ENCODE data around the gene CCDC171. TPM values are rescaled to one million over a fixed set of nuclear protein-coding genes. Genes with fewer than 3 reads are reported as not detected.

The CCDC171 gene
- total and polyA plus RNA-seq, 10 of the 15 experiments (the other 5 are each of a cell fraction or from before 2014, with no cell fraction given) = 1.00 to 7.2 (median 2.8) TPM

- H4K20me1 ChIP-seq (ENCODE audit: control insufficient read depth, insufficient read depth) = no peaks in the 10 kb centered on the region
- peak within 1 kb of the TSS; percentile 66 for H3K4me2 ChIP-seq (ENCODE audit: control insufficient read depth, insufficient read depth)
- ATAC-seq (peak; percentile 75), DNase-seq (ENCODE audit: low read depth, low spot score) (peak; percentile 85), FAIRE-seq (peak; percentile 57)
- peaks cover 13% of the 10 kb centered on the region for H3K4me1 ChIP-seq (ENCODE audit: control insufficient read depth, insufficient read depth, low read length)
- POLR2A ChIA-PET = interaction anchor here (0.6 to 4.5 kb wide), 9 partner anchors 11 to 88 kb away, joined by 3 to 70 read pairs (median 4); partner anchors contain the start of genes CCDC171 and SNAPC3
- in situ Hi-C loops (cut with MboI) (no loop called here), intact Hi-C loops (cut with micrococcal nuclease; ENCODE audit: unreplicated experiment) (loop anchor here (1.0 kb wide), 1 partner anchor 19 kb away; no protein-coding TSS in a partner anchor)
- SMC1A ChIA-PET (ENCODE audit: uncharacterized antibody, unreplicated experiment) = interaction anchor here (0.7 to 7.2 kb wide), 7 partner anchors 9 to 95 kb away, joined by 3 to 163 read pairs (median 4); no protein-coding TSS in a partner anchor
- no TSS peak for BruUV-seq (replicated peaks)
- H3K9ac ChIP-seq (ENCODE audit: control insufficient read depth, insufficient read depth, low read length) = peak within 1 kb of the TSS; percentile 95
- peak within 1 kb of the TSS; percentile 99 for H3K27ac ChIP-seq (ENCODE audit: control insufficient read depth, insufficient read depth)
- H3K4me3 ChIP-seq = peak within 1 kb of the TSS; percentile 93
- no peaks in the 10 kb centered on the region for H3K27me3 ChIP-seq (replicated peaks in 1 of 2; ENCODE audit: control insufficient read depth in 2 of 2, insufficient read depth in 2 of 2, low read length in 1 of 2)
- CTCF ChIA-PET = interaction anchor here (0.9 to 7.1 kb wide), 7 partner anchors 11 to 86 kb away, joined by 3 to 133 read pairs (median 8); partner anchors contain the start of gene CCDC171
- peaks cover 48% of the 10 kb centered on the region for H3K79me2 ChIP-seq (ENCODE audit: control insufficient read depth, insufficient read depth, low read length)
- peak within 1 kb of the TSS; percentile 97 for H2AFZ ChIP-seq (ENCODE audit: control insufficient read depth, low read depth, low read length)
- WGBS (ENCODE audit: insufficient coverage, insufficient replicate concordance, low lambda C conversion rate, missing lambda C conversion rate) = under 1% methylated on average over 72 of the region's 72 CpGs
- no peaks in the 10 kb centered on the region for H3K9me3 ChIP-seq (replicated peaks; ENCODE audit: control insufficient read depth, insufficient read depth, low read length)
- RAD21 ChIA-PET (ENCODE audit: unreplicated experiment) = interaction anchor here (0.7 to 5.5 kb wide), 8 partner anchors 15 to 88 kb away, joined by 3 to 106 read pairs (median 6); partner anchors contain the start of genes CCDC171 and SNAPC3
- H3K36me3 ChIP-seq (ENCODE audit: control insufficient read depth in 2 of 2, insufficient read depth in 2 of 2, low read length in 1 of 2) = peaks cover 0 to 6% of the 10 kb centered on the region in 2 experiments; a peak in 1 of 4 replicates
- no peak; the same call in 1 of the 2 replicates for TF ChIP-seq HCFC1 (IDR thresholded peaks at IDR 0.05; ENCODE audit: low read length)
- no peak for TF ChIP-seq CHD4 (IDR thresholded peaks at IDR 0.05)
- peak; percentile 90 for TF ChIP-seq E4F1 (IDR thresholded peaks at IDR 0.05; ENCODE audit: borderline replicate concordance, partially characterized antibody)
- TF ChIP-seq NR2C1 (IDR thresholded peaks at IDR 0.05) = no peak
- TF ChIP-seq NBN (IDR thresholded peaks at IDR 0.05) = peak; percentile 99
- TF ChIP-seq USF1 (IDR thresholded peaks at IDR 0.05; ENCODE audit: borderline replicate concordance, extremely low read length, insufficient read depth, low read depth, low read length) = no peak
- TF ChIP-seq YBX1 (IDR thresholded peaks at IDR 0.05) = no peak
- peak; percentile 100 for TF ChIP-seq FOXK2 (IDR thresholded peaks at IDR 0.05)
- TF ChIP-seq, protein P1, sequence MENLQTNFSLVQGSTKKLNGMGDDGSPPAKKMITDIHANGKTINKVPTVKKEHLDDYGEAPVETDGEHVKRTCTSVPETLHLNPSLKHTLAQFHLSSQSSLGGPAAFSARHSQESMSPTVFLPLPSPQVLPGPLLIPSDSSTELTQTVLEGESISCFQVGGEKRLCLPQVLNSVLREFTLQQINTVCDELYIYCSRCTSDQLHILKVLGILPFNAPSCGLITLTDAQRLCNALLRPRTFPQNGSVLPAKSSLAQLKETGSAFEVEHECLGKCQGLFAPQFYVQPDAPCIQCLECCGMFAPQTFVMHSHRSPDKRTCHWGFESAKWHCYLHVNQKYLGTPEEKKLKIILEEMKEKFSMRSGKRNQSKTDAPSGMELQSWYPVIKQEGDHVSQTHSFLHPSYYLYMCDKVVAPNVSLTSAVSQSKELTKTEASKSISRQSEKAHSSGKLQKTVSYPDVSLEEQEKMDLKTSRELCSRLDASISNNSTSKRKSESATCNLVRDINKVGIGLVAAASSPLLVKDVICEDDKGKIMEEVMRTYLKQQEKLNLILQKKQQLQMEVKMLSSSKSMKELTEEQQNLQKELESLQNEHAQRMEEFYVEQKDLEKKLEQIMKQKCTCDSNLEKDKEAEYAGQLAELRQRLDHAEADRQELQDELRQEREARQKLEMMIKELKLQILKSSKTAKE (IDR thresholded peaks at IDR 0.05; ENCODE audit: low read depth, poor library complexity, severe bottlenecking) = peak; percentile 99
- peak; percentile 89; the same call in 1 of the 2 replicates for TF ChIP-seq POLR2AphosphoS2 (IDR thresholded peaks at IDR 0.05; ENCODE audit: low read depth, low read length)
- TF ChIP-seq HSF1 (IDR thresholded peaks at IDR 0.05; ENCODE audit: low read depth, low read length) = no peak
- peak; percentile 59; the same call in 1 of the 2 replicates for TF ChIP-seq SPI1 (IDR thresholded peaks at IDR 0.05; ENCODE audit: borderline replicate concordance, insufficient read depth, low read depth, low read length)
- TF ChIP-seq BHLHE40 (IDR thresholded peaks at IDR 0.05; ENCODE audit: borderline replicate concordance in 1 of 2, low read depth in 2 of 2, low read length in 1 of 2) = peak; percentile 99
Measured at GRCh38 chr9:15510789-15511575, 41.9 kb upstream of the CCDC171 start, which contains the start of gene PSIP1. PSIP1 (minus strand) TSS chr9:15510970; CDS start chr9:15510188, 782 bp downstream.

Measured in GM12878 (cell line).